IPS-NIHi7 (cell line): ENCODE data around the gene GPR152.
"Not testable (repeated sequence)": the region's sequence is repeated elsewhere in the genome, so short reads cannot be mapped to it uniquely, and the experiment has no call there.

Experiments
- DNase-seq: peaks from one replicate; pipeline ENCODE4 v3.0.0; 2012; ENCODE audit warnings: mixed read lengths; ENCODE audit errors: extremely low spot score

The GPR152 gene

DNA sequence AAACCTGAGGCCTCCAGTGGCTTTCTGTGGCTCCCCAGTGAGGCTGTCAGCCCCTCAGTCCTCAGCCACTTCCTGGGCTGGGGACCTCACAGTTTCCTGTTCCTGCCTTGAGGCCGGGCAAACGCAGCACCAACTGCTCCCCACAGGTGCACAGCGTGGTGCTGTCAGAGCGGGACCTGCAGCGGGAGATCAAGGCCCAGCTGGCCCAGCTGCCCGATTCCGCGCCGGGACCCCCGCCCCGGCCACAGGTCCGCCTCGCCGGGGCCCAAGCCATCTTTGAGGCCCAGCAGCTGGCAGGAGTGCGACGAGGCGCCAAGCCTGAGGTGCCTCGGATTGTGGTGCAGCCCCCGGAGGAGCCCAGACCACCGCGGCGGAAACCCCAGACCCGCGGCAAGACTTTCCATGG is 43.3 kb downstream of the GPR152 start:
- DNase-seq, result no peak

DNA sequence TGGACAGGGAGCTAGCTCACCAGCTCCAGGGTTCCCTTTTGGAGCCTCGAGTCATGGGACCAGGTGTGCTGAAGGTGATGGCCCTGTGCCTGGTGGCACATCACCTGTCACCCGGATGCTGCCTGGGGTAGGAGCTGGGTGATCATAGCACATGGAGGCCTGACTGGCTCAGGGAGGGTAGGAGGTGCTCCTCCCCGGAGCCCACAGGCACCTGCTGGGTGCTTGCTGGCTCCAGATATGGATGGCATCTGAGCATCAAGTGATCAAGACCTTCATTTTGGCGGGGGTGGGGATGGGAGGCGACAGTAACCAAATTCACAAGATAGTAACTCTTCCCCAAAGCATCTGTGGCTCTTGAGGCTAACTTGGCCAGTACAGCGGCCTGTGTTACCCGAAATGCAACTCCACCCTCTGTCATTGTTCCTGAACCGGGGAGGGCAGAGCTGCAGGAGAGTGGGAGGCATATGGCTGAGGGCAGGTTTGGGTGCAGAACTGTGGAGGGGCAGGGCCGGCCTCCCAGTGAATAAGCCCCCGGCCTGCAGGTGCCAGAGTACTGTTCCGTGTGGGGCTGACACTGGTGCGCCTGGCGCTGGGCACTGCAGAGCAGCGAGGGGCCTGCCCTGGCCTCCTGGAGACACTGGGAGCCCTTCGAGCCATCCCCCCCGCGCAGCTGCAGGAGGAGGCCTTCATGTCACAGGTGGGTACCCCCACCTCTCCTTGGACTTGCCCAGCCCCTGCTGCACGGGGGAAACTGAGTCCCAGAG is 43.9 kb downstream of the GPR152 start:
- no peak for DNase-seq

DNA sequence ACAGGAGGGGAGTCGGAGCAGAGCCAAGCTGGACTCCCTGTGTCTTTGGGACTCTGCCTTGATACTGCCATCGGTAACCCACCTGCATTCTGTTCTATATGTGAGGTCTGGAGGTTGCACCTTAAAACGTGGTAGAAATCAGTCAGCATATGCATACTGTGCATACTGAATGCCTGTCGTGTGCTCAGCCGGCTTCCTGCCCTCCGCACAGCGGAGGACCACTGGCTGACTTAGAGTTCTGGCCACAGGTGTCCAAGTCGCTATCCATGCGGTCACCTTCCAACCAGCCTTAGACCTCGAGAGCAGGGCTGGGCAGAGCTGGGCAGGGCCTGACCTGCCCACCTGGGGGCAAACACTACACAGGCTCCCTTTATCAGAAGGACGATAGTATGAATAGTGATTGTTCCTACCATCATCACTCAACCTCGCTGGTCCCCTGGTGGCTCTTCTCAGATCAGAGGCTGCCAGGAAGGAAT is 44.8 kb downstream of the GPR152 start:
- DNase-seq, result no peak

DNA sequence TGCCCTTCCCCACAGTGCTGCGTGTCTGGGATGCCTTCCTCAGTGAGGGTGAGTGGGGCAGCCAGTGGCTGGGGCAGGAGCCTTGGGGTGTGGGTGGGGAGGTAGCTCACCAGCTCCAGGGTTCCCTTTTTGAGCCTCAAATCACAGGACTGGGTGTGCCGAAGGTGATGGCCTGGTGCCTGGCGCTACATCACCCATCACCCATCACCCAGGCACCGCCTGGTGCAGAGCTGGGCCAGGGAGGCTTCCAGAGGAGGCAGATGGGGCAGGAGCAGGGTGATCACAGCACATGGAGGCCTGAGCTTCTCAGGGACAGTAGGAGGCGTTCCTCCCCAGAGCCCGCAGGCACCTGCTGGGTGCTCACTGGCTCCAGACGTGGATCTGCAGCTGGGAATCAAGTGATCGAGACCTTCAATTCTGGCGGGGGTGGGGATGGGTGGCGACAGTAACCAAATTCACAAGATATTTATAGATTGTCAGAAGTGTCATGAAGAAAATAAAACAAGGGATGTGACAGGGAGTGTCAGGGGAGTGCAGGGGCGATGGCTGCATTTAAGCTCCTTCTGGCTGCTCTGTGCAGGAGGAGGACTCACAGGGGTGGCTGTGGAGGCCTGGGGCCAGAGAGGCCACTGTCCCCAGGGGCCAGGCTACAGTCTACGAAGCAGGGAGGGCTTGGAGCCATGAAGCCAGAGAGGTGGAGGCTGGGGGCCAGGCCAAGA is 45.4 kb downstream of the GPR152 start:
- DNase-seq, result no peak

DNA sequence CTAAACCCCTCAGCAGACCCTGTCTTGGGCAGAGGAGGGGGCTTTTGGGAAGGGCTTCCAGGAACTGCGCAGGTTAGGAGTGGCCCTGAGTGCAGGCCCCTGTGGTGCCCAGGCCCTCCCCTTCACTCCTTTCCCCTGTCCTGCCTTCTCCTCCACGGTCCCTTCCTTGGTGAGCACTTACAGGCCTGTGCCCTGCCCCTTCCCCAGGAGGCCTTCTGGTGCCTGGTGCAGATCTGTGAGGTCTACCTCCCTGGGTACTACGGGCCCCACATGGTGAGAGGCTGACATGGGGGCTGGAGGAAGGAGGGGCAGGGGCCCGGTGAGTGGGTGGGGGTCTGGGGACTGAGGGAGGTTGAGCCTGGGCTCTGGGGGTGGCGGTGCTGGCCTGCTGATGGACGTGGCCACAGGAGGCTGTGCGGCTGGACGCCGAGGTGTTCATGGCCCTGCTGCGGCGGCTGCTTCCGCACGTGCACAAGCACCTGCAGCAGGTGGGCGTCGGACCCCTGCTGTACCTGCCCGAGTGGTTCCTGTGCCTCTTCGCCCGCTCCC is 46.0 kb downstream of the GPR152 start:
- no peak for DNase-seq

DNA sequence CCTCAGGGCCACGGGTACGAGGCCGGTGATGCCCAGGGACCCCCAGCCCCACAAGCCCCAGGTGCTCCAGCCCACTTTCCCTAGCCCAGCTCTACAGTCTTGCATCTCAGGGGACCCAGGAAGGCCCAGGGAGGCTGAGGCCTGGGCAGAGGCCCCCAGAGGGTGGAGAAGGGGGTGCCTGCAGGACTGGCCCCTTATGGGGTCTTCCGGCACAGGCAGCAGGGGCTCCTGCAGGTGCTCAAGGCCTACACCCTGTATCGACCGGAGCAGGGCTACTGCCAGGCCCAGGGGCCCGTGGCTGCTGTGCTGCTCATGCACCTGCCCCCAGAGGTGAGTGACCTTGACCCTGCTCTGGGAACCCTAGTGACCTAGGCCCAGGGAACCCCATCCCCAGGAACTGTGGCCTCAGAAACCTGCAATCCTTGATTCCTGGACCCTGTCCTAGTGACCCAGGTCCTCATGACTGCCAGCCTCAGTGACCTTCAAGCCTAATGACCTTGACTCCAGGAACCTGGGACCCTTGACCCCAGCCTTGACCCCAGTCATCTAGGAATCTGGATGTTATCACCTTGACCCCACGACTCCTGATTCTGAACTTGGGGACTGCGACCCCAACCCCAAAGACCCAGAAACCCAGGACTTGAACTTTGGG is 46.7 kb downstream of the GPR152 start:
- DNase-seq, result no peak

DNA sequence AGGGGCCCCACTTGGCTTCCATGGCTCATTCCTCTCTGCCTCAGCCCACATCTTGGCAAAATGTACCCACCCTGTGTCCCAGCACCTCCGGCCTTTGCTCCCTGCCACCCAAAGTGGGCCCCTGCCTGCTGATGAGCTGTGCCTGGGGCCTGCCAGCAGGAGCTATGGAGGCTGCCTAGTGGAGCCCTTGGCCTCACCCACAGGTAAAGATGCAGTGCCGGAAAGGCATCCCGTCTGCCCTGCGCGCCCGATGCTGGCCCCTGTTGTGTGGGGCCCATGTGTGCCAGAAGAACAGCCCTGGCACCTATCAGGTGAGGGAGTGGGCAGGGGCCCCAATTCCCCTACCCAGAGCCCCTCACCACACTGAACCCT is 47.3 kb downstream of the GPR152 start:
- DNase-seq, result no peak

DNA sequence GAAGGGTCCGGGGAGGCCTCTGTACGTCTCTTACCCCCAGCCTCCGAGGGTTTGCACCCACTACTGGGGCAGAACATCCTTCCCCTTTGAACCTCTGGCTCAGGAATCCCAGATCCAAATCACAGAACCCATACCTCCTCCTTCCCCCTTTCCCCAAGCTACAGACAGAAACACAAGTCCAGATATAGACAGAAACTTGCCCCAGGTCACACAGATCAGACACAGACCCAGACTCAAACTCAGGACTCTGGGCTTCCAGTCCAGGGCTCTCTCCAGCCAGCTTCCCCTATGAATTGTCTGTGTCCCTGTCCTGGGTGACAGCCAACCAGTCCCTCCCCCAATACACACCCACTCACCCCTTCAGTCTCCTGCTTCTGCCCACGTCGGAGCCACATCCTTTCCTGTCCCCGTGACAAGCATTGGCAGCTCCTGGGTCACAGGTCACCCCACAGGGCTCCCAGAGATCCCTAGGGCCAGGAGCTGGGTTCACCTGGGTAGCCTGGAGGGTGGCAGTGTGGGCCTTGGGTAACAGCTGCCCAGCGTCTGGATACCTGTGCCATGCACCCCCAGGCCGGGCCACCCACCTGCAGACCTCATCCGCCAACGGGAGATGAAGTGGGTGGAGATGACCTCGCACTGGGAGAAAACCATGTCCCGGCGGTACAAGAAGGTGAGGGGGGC is 47.9 kb downstream of the GPR152 start:
- no peak for DNase-seq

DNA sequence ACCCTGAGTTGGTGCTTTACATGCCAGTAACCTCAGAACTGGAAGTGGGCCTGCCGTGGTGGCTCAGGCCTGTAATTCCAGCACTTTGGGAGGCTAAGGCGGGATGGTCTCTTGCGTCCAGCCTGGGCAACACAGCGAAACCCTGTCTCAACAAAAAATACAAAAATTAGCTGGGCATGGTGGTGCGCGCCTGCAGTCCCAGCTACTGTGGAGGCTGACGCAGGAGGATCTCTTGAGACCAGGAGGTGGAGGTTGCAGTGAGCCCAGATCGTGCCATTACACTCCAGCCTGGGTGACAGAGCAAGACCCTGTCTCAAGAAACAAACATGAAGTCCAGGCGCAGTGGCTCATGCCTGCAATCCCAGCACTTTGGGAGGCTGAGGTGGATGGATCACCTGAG is 49.4 kb downstream of the GPR152 start:
- DNase-seq, result not testable (repeated sequence)

DNA sequence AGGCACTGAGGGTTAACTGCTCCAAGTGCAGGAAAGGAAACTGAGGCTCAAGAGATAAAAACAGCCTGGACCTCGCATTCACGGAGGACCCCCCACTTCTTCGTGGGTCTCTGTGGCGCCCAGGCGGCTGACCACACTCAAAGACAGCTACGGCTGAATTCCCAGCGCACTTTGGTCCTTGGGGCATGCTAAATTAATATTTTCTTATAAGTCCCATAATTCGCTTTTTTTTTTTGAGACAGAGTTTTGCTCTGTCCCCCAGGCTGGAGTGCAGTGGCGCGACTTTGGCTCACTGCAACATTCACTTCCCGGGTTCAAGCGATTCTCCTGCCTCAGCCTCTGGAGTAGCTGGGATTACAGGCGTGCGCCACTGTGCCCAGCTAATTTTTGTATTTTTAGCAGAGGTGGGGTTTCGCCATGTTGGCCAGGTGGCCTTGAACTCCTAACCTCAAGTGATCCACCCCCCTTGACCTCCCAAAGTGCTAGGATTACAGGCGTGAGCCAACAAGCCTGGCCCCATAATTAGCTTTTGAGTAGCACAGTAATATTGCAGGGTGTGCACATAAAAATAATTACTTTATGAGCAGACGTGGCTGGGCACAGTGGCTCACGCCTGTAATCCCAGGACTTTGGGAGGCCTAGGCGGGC is 50.2 kb downstream of the GPR152 start:
- DNase-seq, result not testable (repeated sequence)

DNA sequence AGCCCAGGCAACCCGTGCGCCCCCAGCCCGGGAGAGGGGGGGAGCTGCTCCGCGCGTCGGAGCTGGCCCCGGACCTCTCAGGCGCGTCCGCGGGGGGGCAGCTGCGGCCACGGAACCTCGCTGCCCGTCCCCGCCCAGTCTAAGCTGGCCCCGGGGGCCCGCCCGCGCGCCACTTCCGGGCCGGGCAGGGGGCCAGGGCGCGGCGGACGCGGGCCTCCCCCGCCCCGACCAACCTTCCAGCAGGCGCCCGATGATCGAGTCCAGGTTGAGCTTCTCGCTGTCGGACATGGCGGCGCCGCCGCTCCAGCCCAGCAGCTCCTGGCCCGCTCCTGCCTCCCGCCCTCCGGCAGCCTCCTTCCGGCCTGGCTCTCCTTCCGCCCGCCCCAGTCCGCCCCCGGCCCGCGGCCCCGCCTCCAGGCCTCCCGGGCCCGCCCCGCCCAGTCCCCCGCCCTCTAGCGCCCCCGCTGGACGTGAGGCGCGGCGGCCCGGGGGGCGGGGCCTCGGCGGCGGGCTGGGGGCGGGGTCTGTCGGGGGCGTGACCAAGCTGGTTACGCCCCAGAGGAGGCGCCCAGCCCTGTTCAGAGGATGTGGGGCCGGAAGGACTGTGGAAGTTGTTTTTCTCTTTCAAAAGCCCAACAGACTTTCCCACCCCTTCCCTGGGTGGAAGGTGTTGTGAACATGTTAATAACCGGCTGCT is 50.9 kb downstream of the GPR152 start, which contains the start of gene PPP1CA:
Gene PPP1CA, minus strand, starts transcription at position 364 of the 697 bp plus-strand sequence. Its CDS starts 76 bp downstream, at position 288.
- peak; percentile 98 for DNase-seq
